CD14-positive monocyte (primary cell): ENCODE measurements around the gene LIMA1. TPM values are rescaled to one million over a fixed set of nuclear protein-coding genes. Genes with fewer than 3 reads are reported as not detected.

ENCODE experiments used
- DNase-seq, 3 donors: peaks; one replicate each; pipeline ENCODE4 v3.0.0-alpha.2; 2011 to 2022
- H2AFZ ChIP-seq: 2 replicates; pipeline ENCODE4 v1.6.0; 2012; ENCODE audit warnings: mild to moderate bottlenecking, low read depth, low read length, inconsistent platforms; ENCODE audit not compliant: insufficient read depth, poor library complexity, severe bottlenecking
- H3K27ac ChIP-seq, 2 donors: 1 replicate in 1 of 2; 2 replicates in 1 of 2; pipeline ENCODE4 v1.5.1; 2012 to 2013; ENCODE audit warnings: low read length in 2 of 2, control low read depth in 1 of 2, inconsistent platforms in 1 of 2, low read depth in 1 of 2, mild to moderate bottlenecking in 1 of 2
- H3K27me3 ChIP-seq, 2 donors: one replicate each; pipeline versions ENCODE4 v1.6.0 to v1.6.1; 2011 to 2013; ENCODE audit warnings: low read length in 2 of 2; ENCODE audit not compliant: control insufficient read depth in 2 of 2, insufficient read depth in 2 of 2
- H3K36me3 ChIP-seq, 2 donors: replicated peaks in 1 of 2; 1 replicate in 1 of 2; 2 replicates in 1 of 2; pipeline versions ENCODE4 v1.5.1 to v1.6.1; 2012 to 2013; ENCODE audit warnings: low read length in 2 of 2, control low read depth in 1 of 2, inconsistent platforms in 1 of 2, mild to moderate bottlenecking in 1 of 2; ENCODE audit not compliant: insufficient read depth in 2 of 2, control insufficient read depth in 1 of 2
- H3K4me1 ChIP-seq, 2 donors: 1 replicate in 1 of 2; 2 replicates in 1 of 2; pipeline versions ENCODE4 v1.5.1 to v1.6.1; 2012 to 2013; ENCODE audit warnings: low read length in 2 of 2, control low read depth in 1 of 2, inconsistent platforms in 1 of 2, mild to moderate bottlenecking in 1 of 2, moderate library complexity in 1 of 2; ENCODE audit not compliant: insufficient read depth in 2 of 2, control insufficient read depth in 1 of 2
- H3K4me2 ChIP-seq: replicated peaks from 2 replicates; pipeline ENCODE3; 2012; ENCODE audit warnings: low read length, moderate library complexity, mild to moderate bottlenecking; ENCODE audit not compliant: poor library complexity, severe bottlenecking; ENCODE audit errors: extremely low read depth
- H3K4me3 ChIP-seq, 3 experiments: fragments of 200-600 bp in 1 of 3; sonication (generic) in 1 of 3; replicated peaks in 1 of 3; 1 replicate in 2 of 3; 2 replicates in 1 of 3; pipeline ENCODE4 v1.5.1; 2011 to 2013; ENCODE audit warnings: low read length in 3 of 3, mild to moderate bottlenecking in 3 of 3, control low read depth in 2 of 3, low read depth in 2 of 3, inconsistent platforms in 1 of 3, moderate library complexity in 1 of 3
- H3K79me2 ChIP-seq: 2 replicates; pipeline ENCODE4 v1.6.0; 2012; ENCODE audit warnings: mild to moderate bottlenecking, control low read depth, inconsistent platforms, low read length, moderate library complexity; ENCODE audit not compliant: insufficient read depth
- H3K9ac ChIP-seq: 2 replicates; pipeline ENCODE4 v1.6.0; 2017; ENCODE audit warnings: low read length, mild to moderate bottlenecking; ENCODE audit not compliant: insufficient read depth, poor library complexity, severe bottlenecking
- H3K9me3 ChIP-seq, 2 donors: replicated peaks in 1 of 2; 1 replicate in 1 of 2; 2 replicates in 1 of 2; pipeline versions ENCODE4 v1.5.1 to v1.6.1; 2012 to 2013; ENCODE audit warnings: low read length in 2 of 2, control low read depth in 1 of 2; ENCODE audit not compliant: control insufficient read depth in 1 of 2, insufficient read depth in 1 of 2
- H4K20me1 ChIP-seq: 2 replicates; pipeline ENCODE4 v1.6.0; 2012; ENCODE audit warnings: mild to moderate bottlenecking, low read length, control low read depth, moderate library complexity; ENCODE audit not compliant: insufficient read depth
- H3K27ac Mint-ChIP-seq, 7 donors: one replicate each; pipeline ENCODE4 v1.8.0; 2020; ENCODE audit warnings: mild to moderate bottlenecking in 7 of 7, mixed read lengths in 7 of 7, moderate library complexity in 6 of 7, inconsistent platforms in 2 of 7
- H3K27me3 Mint-ChIP-seq, 3 donors: one replicate each; pipeline ENCODE4 v1.8.0; 2021 to 2022; ENCODE audit warnings: low read depth in 3 of 3, mild to moderate bottlenecking in 3 of 3, mixed read lengths in 3 of 3, moderate library complexity in 3 of 3, inconsistent platforms in 1 of 3
- H3K36me3 Mint-ChIP-seq, 2 donors: one replicate each; pipeline ENCODE4 v1.8.0; 2020; ENCODE audit warnings: mixed read lengths in 2 of 2, inconsistent platforms in 1 of 2, mild to moderate bottlenecking in 1 of 2
- H3K4me1 Mint-ChIP-seq: one replicate; pipeline ENCODE4 v1.8.0; 2020; ENCODE audit warnings: mild to moderate bottlenecking, mixed read lengths
- H3K4me3 Mint-ChIP-seq, 2 donors: one replicate each; pipeline ENCODE4 v1.8.0; 2020; ENCODE audit warnings: mild to moderate bottlenecking in 2 of 2, mixed read lengths in 2 of 2, moderate library complexity in 1 of 2
- H3K9me3 Mint-ChIP-seq, 7 donors: one replicate each; pipeline ENCODE4 v1.8.0; 2020 to 2022; ENCODE audit warnings: mixed read lengths in 7 of 7, mild to moderate bottlenecking in 6 of 7, moderate library complexity in 6 of 7, inconsistent platforms in 2 of 7
- CTCF ChIP-seq: fragments of 200-600 bp; IDR thresholded peaks from one replicate; pipeline ENCODE4 v1.8.0; 2022; ENCODE audit warnings: antibody characterized with exemption, mild to moderate bottlenecking
- WGBS: methylation state at CpG from one replicate; pipeline ENCODE4 v1.1.5; 2013; ENCODE audit warnings: missing lambda C conversion rate; ENCODE audit not compliant: insufficient coverage; 5-methylcytosine and 5-hydroxymethylcytosine counted together
- intact Hi-C, 2 donors: fragments of 100-400 bp; cut with micrococcal nuclease; formaldehyde crosslinking; loops; one replicate each; pipeline versions ENCODE4 v1.15.0 to v1.15.1; 2023
- polyA plus RNA-seq, 3 donors: library from polyadenylated mRNA; depleted of rRNA in 1 of 3; unstranded in 2 of 3; stranded (reverse) in 1 of 3; fragments of 300-500 nt in 2 of 3; fragments of >200 nt in 1 of 3; fragmentation: Illumina TruSeq in 2 of 3; gene quantifications; 1 replicate in 2 of 3; 2 replicates in 1 of 3; pipeline ENCODE4 v1.2.3, GENCODE V29; 2012 to 2021

The LIMA1 gene
- polyA plus RNA-seq, 3 donors, result 0.24 to 0.62 (median 0.51) TPM

- Mint-ChIP-seq H3K4me1 (peaks cover 14% of the 10 kb centered on the region), H3K9me3 (no peaks in the 10 kb centered on the region), H3K36me3 (no peaks in the 10 kb centered on the region), H3K27ac (no peak overlapping the region), H3K4me3 (no peak overlapping the region), H3K27me3 (peaks cover 0 to 4% (median 0%) of the 10 kb centered on the region in 3 donors)
- H2AFZ ChIP-seq, result peak overlapping the region; percentile 83
- peak overlapping the region in 1 of 2 donors; percentile 55 for H3K27ac ChIP-seq
- WGBS, result 7% methylated on average over 2 of the region's 5 CpGs
- no peaks in the 10 kb centered on the region for H4K20me1 ChIP-seq
- TF ChIP-seq CTCF, result no peak
- no peaks in the 10 kb centered on the region for H3K9me3 ChIP-seq
- peak overlapping the region; percentile 86 for H3K4me2 ChIP-seq
- H3K36me3 ChIP-seq, result no peaks in the 10 kb centered on the region
- peak overlapping the region; percentile 3 to 75 (median 74) for H3K4me3 ChIP-seq
- intact Hi-C loops, result no loop called here
- peak; percentile 28 to 44 (median 43) for DNase-seq
- peaks cover 30 to 34% of the 10 kb centered on the region in 2 donors for H3K4me1 ChIP-seq
- peak overlapping the region; percentile 38 for H3K9ac ChIP-seq
- no peaks in the 10 kb centered on the region for H3K27me3 ChIP-seq
- H3K79me2 ChIP-seq, result peaks cover 8% of the 10 kb centered on the region
Observed at GRCh38 chr12:50222275-50222783, 61.0 kb downstream of the LIMA1 start.

- no peaks in the 10 kb centered on the region for H4K20me1 ChIP-seq
- H3K36me3 ChIP-seq, result no peaks in the 10 kb centered on the region
- H3K4me2 ChIP-seq, result peak overlapping the region; percentile 86
- Mint-ChIP-seq H3K27me3 (peaks cover 0 to 4% (median 0%) of the 10 kb centered on the region in 3 donors), H3K36me3 (no peaks in the 10 kb centered on the region), H3K9me3 (no peaks in the 10 kb centered on the region), H3K4me1 (peaks cover 14% of the 10 kb centered on the region), H3K4me3 (no peak overlapping the region), H3K27ac (no peak overlapping the region)
- peak overlapping the region; percentile 11 for H3K9ac ChIP-seq
- intact Hi-C loops, result no loop called here
- no peaks in the 10 kb centered on the region for H3K9me3 ChIP-seq
- no peak overlapping the region for H3K27ac ChIP-seq
- peak overlapping the region; percentile 61 for H2AFZ ChIP-seq
- WGBS, result 0% methylated on average over 3 of the region's 9 CpGs
- no peak for TF ChIP-seq CTCF
- no peaks in the 10 kb centered on the region for H3K27me3 ChIP-seq
- DNase-seq, result peak in 1 of 3 donors; percentile 5
- peak overlapping the region in 1 of 3 experiments; percentile 74 for H3K4me3 ChIP-seq
- H3K79me2 ChIP-seq, result peaks cover 8% of the 10 kb centered on the region
- H3K4me1 ChIP-seq, result peaks cover 30 to 34% of the 10 kb centered on the region in 2 donors
Observed at GRCh38 chr12:50221228-50222008, 61.9 kb downstream of the LIMA1 start.
